GM12875 (cell line): Measurements from ENCODE around the gene CAD.

Experiments used
- H3K4me3 ChIP-seq: one replicate; pipeline ENCODE4 v1.5.1; 2011; ENCODE audit warnings: low read depth, low read length, control low read depth
- TF ChIP-seq, protein P1 (sequence below): IDR thresholded peaks from 2 replicates; pipeline ENCODE4 v1.5.1; 2011; ENCODE audit warnings: low read depth, mild to moderate bottlenecking, control low read depth, inconsistent platforms, low read length, moderate library complexity, borderline replicate concordance; ENCODE audit not compliant: insufficient read depth

CAD gene

DNA sequence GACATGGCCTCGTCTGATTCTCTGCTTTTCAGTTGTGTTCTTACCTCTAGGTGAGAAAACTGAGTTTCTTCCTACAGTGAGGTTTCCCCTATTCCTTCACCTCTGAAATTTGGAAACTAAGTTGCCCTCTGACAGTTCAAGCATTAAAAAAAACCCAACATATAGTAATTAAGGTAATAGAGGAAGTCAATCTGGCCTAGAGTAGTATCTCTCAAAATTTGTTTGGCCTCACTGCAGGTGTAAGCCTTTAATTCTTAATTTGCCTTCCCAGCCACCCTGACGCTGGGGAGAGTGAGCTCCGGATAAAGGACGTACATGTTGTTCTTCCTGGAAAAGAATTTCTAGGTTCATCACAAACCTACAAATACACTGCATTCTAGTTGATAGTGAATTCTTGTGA, 1.4 kb downstream of the CAD start:
- peak overlapping the region; percentile 90 for H3K4me3 ChIP-seq
- TF ChIP-seq, protein P1, sequence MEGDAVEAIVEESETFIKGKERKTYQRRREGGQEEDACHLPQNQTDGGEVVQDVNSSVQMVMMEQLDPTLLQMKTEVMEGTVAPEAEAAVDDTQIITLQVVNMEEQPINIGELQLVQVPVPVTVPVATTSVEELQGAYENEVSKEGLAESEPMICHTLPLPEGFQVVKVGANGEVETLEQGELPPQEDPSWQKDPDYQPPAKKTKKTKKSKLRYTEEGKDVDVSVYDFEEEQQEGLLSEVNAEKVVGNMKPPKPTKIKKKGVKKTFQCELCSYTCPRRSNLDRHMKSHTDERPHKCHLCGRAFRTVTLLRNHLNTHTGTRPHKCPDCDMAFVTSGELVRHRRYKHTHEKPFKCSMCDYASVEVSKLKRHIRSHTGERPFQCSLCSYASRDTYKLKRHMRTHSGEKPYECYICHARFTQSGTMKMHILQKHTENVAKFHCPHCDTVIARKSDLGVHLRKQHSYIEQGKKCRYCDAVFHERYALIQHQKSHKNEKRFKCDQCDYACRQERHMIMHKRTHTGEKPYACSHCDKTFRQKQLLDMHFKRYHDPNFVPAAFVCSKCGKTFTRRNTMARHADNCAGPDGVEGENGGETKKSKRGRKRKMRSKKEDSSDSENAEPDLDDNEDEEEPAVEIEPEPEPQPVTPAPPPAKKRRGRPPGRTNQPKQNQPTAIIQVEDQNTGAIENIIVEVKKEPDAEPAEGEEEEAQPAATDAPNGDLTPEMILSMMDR, result no peak

DNA sequence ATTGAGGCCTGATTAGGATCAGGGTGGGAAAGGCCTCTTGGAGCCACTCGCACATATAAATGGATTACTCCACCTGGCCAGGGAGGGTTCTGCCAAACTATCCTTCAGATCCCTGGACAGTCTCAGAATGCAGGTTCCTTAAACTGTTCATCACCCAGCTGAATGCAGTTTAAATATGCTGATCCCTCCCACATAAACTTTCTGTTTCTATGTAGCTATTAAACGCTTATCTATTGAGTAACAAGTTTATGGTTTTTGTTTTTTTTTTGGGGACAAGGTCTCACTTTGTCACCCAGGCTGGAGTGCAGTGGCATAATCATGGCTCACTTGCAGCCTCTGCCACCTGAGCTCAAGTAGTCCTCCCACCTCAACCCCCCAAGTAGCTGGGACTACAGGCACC, 1.9 kb downstream of the CAD start:
- TF ChIP-seq, protein P1, result no peak
- no peak overlapping the region for H3K4me3 ChIP-seq

DNA sequence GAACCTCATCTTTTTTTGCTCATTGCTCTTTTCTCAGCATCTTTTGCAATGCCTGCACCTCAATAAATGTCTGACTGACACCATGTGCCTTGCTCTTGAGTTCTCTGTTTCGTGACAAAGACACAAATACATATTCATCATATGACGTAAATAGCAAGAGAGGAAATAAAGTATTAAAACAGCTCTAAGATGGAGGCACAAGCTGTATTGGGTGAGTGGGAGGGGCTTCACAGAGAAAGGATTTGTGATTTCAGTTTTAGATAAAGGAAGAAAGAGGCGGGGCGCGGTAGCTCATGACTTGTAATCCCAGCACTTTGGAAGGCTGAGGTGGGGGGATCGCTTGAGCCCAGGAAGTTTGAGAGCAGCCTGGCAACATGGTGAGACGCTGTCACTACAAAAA, 2.9 kb downstream of the CAD start:
- no peak overlapping the region for H3K4me3 ChIP-seq
- TF ChIP-seq, protein P1, result no peak

DNA sequence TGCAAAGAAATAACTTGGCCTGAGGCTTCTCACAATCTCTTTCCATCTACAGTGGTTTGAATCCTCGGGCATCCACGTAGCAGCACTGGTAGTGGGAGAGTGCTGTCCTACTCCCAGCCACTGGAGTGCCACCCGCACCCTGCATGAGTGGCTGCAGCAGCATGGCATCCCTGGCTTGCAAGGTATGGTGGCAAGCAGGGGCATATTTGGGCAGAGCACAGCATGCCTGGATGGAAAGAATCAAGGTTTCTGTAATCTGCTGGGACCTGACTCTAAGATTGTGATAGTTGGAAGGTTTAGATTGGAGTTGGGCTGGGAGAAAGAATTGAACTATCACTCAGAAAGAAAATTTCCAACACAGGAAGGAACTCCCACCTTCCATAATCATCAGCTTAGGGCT, 4.0 kb downstream of the CAD start:
- no peak overlapping the region for H3K4me3 ChIP-seq
- TF ChIP-seq, protein P1, result no peak

DNA sequence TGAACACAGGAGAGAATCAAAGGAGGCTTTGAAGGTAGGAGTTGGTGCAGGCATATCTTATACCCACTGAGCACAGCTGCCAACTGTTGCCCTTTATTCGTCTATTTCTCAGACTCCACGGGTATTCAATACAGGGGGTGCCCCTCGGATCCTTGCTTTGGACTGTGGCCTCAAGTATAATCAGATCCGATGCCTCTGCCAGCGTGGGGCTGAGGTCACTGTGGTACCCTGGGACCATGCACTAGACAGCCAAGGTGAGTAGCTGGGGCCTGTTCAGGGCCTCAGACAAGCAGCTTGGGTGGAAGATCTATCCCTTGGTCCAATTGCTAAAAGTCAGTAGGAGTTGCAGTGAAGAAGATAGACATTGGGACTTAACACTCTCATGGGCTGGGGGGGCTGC, 5.2 kb downstream of the CAD start:
- TF ChIP-seq, protein P1, result no peak
- H3K4me3 ChIP-seq, result no peak overlapping the region

DNA sequence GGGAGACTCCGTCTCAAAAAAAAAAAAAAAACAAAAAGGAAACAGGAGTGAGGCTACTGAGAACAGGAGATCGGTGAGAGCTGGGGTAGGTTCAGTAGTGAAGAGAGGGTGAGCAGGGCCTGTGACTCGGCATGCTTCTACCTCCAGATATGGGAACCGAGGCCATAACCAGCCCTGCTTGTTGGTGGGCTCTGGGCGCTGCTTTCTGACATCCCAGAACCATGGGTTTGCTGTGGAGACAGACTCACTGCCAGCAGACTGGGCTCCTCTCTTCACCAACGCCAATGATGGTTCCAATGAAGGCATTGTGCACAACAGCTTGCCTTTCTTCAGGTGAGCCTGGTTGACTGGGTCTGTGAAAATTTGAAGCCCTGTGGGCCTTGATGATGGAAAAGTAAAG, 6.2 kb downstream of the CAD start:
- no peak overlapping the region for H3K4me3 ChIP-seq
- TF ChIP-seq, protein P1, result no peak

DNA sequence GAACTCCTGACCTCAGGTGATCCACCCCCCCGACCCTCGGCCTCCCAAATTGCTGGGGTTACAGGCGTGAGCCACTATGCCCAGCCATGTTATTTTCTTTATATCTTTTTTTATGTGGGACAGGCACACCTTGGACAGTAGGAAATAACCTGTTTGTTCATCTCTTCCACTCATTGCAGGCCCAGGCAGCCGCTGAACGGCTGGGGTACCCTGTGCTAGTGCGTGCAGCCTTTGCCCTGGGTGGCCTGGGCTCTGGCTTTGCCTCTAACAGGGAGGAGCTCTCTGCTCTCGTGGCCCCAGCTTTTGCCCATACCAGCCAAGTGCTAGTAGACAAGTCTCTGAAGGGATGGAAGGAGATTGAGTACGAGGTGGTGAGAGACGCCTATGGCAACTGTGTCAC, 8.4 kb downstream of the CAD start:
- TF ChIP-seq, protein P1, result no peak
- no peak overlapping the region for H3K4me3 ChIP-seq
